ENCODE measurements around the gene C11orf52.

The C11orf52 gene

GRCh38 chr11:111939836-111940604 lies 21.3 kb downstream of the C11orf52 start:
- DNase-seq: no peak

DNA sequence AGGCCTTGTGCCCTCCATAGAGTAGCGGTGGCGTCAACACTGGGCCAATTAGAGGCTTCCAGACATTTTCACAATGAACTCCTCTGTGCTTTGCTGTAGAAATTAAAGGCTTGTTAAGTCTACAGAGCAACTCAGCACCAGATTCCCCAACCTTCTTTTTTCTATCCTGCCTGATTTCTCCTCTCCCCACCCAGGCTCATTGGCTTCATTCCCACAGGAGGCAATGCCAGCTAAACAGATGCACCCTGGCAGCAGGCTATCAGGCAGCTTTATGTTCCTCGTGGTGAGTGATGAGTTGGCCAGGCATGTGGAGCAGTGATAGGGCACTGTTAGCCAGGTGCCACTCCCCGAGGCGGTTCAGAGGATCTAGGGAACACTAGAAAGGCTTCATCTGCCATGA lies 23.2 kb downstream of the C11orf52 start:
- no peak for DNase-seq

GRCh38 chr11:111942829-111943228 lies 24.1 kb downstream of the C11orf52 start:
- no peak for DNase-seq

- DNase-seq: peak; percentile 45
Measured at GRCh38 chr11:111944139-111944538, 25.4 kb downstream of the C11orf52 start.

DNA sequence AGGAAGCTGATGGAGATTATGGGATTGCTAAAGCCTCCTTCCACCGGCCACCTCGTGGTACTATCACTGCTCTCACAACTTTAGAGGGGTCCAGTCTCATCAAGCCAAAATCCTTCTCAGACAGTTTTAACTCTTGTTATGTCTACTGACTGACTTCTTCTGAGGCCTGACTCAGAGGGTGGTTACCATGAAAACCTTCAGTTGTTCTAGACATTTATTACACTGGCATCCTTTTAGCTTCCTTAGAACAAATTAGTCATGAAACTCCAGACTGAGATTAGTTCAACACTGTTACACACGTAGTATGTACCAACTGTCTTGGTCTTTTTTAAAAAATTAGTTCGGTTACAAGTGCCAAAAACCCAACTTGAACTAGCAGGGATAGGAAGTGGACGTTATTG lies 25.9 kb downstream of the C11orf52 start:
- DNase-seq: peak; percentile 66

- DNase-seq: no peak
Measured at GRCh38 chr11:111945198-111945597, 26.5 kb downstream of the C11orf52 start.

DNA sequence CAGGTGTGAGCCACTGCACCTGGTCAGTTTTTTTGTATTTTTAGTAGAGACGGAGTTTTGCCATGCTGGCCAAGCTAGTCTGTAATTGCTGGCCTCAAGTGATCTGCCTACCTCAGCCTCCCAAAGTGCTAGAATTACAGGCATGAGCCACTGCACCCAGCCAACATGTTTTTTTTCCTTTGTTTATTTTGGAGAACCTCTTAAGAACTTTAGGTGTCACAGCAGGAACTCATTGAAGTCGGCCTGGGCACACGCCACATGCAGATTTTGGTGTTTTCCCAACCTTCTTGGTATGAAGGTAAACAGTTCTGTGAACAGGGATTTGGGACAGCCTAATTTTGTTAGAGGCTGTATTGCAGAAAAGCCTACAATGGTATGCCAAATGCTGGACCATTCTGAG lies 27.8 kb downstream of the C11orf52 start:
- DNase-seq: no peak

- no peak for DNase-seq
Measured at GRCh38 chr11:111947143-111947542, 28.4 kb downstream of the C11orf52 start.

DNA sequence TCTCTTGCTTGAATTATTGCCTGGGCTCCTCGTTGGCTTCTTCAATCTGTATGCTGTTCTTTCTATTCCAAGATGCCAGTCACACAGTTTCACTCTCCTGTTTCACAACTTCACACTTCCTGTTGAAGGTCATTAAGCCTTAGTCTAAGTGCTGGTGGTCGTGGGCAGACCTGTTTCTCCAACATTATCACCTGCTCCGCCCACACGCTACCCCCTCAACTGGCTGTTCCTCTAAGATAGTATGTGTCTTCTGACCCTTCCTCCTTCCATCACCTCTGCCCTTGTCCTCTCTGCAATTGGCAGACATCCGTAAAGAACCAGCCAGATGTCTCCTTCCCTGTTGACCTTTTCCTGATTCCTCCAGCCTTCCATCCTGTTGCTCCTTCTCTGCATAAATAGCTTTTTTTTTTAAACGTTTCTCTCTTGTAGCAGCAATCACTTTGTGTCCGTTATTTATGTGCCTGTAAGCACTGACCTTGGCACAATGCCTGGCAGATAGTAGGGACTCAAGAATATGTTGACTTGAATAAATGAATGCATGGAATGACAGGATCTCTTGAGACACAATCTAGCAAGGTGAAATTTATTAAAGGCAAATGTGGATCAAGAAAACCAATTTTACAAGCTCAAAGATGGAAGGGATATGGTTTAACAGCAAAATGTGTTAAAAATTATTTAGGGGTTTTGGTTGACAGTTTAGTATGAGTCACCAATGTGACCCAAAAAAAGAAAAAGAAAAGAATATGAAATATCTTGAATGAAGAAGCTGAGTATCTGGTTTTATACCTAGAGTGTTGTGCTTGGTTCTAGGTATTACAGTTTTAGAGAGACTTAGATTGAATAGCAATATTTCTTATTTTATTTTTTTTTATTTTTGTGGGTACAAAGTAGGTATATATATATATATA lies 31.1 kb downstream of the C11orf52 start:
- no peak for DNase-seq

- DNase-seq: no peak
Measured at GRCh38 chr11:111951565-111951964, 32.9 kb downstream of the C11orf52 start.

DNA sequence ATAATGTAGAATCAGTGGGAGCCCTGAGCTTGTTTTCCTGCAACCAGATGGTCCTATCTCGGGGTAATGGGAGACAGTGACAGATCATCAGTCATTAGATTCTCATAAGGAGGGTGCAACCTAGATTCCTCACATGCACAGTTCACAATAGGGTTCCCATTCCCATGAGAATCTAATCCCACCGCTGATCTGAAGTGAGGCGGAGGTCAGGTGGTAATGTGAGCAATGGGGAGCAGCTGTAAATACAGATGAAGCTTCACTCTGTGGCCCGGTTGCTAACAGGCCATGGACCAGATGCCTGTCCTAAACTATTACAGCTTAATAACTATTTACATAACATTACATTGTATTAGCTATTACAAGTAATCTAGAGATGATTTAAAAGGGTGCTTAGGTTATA lies 35.4 kb downstream of the C11orf52 start:
- no peak for DNase-seq

- DNase-seq: no peak
Measured at GRCh38 chr11:111957663-111958444, 39.1 kb downstream of the C11orf52 start.

GRCh38 chr11:111960916-111961315 lies 42.2 kb downstream of the C11orf52 start:
- DNase-seq: no peak

GRCh38 chr11:111961389-111962300 lies 42.9 kb downstream of the C11orf52 start:
- no peak for DNase-seq

- DNase-seq: no peak
Measured at GRCh38 chr11:111963931-111964340, 45.2 kb downstream of the C11orf52 start.

DNA sequence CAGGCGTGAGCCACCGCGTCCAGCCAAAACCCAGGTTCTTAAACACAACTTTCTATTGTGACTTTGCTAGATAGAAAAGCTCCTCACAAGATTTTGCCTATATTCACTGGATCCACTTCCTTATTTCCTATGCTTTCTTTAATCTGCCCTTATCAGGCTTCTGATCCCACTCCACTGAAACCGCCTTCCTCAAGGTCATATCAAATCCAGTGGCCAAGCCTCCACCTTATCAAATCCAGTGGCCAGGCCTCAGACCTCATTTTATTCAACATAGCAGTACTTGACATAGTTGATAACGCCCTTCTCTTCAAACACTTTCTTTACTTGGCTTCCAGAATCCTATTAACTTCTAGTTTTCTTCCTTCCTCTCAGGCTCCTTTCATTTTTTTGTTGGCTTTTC lies 48.0 kb downstream of the C11orf52 start:
- no peak for DNase-seq

GRCh38 chr11:111967649-111968048 lies 48.9 kb downstream of the C11orf52 start:
- no peak for DNase-seq

DNA sequence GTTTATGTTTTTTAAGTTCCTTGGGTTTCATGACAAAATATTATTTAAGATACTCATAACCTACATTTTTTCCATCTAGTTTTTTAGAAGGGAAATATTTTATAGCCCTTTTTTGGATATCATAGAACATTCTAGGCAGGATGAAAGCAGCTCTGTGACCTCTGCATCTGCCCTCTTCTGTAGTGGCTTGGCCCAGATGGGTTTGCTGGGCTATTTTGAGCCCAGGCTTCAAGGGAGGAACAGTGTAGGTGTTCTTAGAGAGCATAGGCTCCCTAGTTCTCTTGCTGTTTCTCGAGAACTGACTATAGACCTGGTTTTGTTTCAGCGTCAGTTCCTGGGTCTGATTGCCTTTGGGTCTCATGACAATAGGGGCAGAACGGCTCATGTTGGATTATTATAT lies 50.6 kb downstream of the C11orf52 start:
- no peak for DNase-seq

DNA sequence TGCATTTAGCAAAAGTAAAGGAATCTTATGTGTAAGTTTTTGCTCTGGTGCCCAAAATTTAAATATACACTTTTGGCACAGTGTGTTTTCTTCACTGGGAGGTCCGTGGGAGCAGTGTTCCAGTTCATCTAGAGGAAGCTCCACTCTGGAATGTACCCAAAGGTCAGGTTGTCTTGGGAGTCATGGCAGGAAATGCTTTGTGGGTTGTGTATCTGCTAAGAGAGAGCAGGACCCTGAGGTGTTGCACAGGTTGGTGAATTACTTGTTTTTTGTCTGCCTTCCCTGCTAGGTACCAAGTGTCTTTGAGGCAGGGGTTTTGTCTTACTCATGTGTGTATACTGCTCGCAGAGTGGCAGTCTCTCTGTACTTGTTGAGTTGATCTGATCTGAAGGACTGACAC lies 55.7 kb downstream of the C11orf52 start:
- no peak for DNase-seq

- DNase-seq: no peak
Measured at GRCh38 chr11:111975076-111975806, 56.5 kb downstream of the C11orf52 start.

GRCh38 chr11:111976119-111976766 lies 57.5 kb downstream of the C11orf52 start:
- no peak for DNase-seq
